ENCODE results near the gene NFKBIZ. TPM values are rescaled to one million over a fixed set of nuclear protein-coding genes. Genes with fewer than 3 reads are reported as not detected.

NFKBIZ gene
- total RNA-seq, 1 experiment from 2014 or later = 15.1 TPM

DNA sequence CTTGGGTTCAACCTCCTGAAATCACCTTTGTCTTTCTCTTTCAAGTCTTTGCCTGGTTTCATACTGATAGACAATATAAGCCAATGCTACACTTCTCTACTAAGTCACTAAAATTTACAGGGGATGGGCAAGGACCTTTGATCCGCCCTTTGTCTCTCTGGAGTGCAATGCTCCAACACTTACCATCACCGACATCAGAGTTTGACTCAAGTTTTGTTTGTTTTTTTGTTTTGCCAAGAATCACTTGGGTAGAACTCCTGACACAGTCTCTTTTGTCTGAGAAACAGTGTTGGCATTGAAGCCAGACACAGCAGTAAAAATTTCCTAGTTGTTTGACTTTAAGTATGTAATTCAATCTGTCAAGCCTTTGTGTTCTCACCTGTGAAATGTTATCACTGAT is 29.3 kb downstream of the NFKBIZ start (continued):
- TF ChIP-seq, protein P1, sequence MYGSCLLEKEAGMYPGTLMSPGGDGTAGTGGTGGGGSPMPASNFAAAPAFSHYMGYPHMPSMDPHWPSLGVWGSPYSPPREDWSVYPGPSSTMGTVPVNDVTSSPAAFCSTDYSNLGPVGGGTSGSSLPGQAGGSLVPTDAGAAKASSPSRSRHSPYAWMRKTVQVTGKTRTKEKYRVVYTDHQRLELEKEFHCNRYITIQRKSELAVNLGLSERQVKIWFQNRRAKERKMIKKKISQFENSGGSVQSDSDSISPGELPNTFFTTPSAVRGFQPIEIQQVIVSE (CRISPR knock-in tag; IDR thresholded peaks at IDR 0.05; ENCODE audit: borderline replicate concordance) = no peak
- TF ChIP-seq TEAD4 (CRISPR knock-in tag; IDR thresholded peaks at IDR 0.05) = no peak
- TF ChIP-seq, protein P2, sequence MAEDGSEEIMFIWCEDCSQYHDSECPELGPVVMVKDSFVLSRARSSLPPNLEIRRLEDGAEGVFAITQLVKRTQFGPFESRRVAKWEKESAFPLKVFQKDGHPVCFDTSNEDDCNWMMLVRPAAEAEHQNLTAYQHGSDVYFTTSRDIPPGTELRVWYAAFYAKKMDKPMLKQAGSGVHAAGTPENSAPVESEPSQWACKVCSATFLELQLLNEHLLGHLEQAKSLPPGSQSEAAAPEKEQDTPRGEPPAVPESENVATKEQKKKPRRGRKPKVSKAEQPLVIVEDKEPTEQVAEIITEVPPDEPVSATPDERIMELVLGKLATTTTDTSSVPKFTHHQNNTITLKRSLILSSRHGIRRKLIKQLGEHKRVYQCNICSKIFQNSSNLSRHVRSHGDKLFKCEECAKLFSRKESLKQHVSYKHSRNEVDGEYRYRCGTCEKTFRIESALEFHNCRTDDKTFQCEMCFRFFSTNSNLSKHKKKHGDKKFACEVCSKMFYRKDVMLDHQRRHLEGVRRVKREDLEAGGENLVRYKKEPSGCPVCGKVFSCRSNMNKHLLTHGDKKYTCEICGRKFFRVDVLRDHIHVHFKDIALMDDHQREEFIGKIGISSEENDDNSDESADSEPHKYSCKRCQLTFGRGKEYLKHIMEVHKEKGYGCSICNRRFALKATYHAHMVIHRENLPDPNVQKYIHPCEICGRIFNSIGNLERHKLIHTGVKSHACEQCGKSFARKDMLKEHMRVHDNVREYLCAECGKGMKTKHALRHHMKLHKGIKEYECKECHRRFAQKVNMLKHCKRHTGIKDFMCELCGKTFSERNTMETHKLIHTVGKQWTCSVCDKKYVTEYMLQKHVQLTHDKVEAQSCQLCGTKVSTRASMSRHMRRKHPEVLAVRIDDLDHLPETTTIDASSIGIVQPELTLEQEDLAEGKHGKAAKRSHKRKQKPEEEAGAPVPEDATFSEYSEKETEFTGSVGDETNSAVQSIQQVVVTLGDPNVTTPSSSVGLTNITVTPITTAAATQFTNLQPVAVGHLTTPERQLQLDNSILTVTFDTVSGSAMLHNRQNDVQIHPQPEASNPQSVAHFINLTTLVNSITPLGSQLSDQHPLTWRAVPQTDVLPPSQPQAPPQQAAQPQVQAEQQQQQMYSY (CRISPR knock-in tag; IDR thresholded peaks at IDR 0.05) = no peak
- no peak for TF ChIP-seq NFATC4 (CRISPR knock-in tag; IDR thresholded peaks at IDR 0.05)
- TF ChIP-seq ZNF416 (CRISPR knock-in tag; IDR thresholded peaks at IDR 0.05) = no peak
- no peak for TF ChIP-seq GABPB1 (CRISPR knock-in tag; IDR thresholded peaks at IDR 0.05)
- TF ChIP-seq TCF7 (CRISPR knock-in tag; IDR thresholded peaks at IDR 0.05; ENCODE audit: low read depth) = no peak
- TF ChIP-seq CREB1 (CRISPR knock-in tag; IDR thresholded peaks at IDR 0.05) = no peak

DNA sequence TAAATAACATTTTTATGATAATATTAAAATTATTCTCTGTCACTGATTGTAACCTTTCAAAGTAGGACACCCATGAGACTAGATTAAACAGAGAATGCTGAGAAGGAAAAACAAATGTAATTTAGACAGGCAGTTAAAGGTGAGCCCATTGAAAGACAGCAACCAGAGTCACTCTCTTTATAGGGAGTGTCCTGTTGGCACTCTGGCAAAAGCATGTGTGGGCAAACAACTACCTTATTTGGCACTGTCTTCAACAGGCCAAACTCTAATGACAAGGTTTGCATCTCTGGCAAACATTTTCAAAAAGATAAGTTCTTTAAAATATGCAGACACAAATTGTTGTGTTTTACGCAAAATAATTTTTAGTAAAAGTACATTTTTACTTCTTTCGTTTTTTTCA is 29.8 kb downstream of the NFKBIZ start:
- peaks cover 3% of the 10 kb centered on the region; the same call in 1 of the 2 replicates for H3K4me1 Mint-ChIP-seq
- ChIA-PET CTCF (no interaction called here), POLR2A (no interaction called here)
- no peaks in the 10 kb centered on the region for H3K36me3 Mint-ChIP-seq
- H3K9me3 Mint-ChIP-seq = no peaks in the 10 kb centered on the region
- ATAC-seq = no peak
- no peaks in the 10 kb centered on the region for H3K27me3 Mint-ChIP-seq (ENCODE audit: low read depth)
- TF ChIP-seq, protein P3, sequence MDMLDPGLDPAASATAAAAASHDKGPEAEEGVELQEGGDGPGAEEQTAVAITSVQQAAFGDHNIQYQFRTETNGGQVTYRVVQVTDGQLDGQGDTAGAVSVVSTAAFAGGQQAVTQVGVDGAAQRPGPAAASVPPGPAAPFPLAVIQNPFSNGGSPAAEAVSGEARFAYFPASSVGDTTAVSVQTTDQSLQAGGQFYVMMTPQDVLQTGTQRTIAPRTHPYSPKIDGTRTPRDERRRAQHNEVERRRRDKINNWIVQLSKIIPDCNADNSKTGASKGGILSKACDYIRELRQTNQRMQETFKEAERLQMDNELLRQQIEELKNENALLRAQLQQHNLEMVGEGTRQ (CRISPR knock-in tag; IDR thresholded peaks at IDR 0.05) = no peak
- H3K4me3 Mint-ChIP-seq = no peak overlapping the region
- DNase-seq (ENCODE audit: low spot score) = no peak
- no peak overlapping the region for H3K27ac Mint-ChIP-seq

DNA sequence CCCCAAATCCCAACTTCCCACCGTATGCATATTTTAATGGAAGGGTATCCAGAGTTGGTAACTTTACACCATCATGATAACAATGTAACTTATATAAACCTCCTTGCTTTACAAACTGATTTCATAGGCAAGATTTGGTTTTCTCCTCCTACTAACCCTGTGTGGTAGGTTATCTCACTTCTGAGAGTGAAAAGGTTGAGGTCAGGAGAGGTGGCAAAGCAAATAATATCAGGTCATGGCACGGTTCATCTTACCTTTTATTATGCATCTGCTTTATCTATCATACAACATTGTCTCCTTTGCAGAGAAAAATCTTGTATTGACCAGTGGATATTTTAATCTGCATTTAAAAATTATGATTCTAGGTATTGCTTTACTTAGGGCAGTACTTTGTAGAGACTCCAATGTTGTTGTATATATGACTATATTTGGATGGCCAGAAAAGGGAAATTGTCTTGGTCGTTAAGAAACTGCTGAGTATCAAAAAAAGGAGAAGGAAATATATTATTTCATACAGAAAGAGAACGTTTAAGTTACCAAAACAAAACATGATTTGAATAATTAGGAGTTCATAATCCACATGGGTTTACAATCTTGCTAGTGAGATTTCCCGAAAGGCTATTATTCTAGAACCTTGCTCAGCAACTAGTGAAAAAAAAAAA is 30.4 kb downstream of the NFKBIZ start:
- ChIA-PET POLR2A (no interaction called here), CTCF (no interaction called here)
- H3K27ac Mint-ChIP-seq = no peak overlapping the region
- ATAC-seq = no peak
- H3K4me3 Mint-ChIP-seq = no peak overlapping the region
- H3K9me3 Mint-ChIP-seq = peaks cover 2% of the 10 kb centered on the region
- peaks cover 3% of the 10 kb centered on the region; the same call in 1 of the 2 replicates for H3K4me1 Mint-ChIP-seq
- no peaks in the 10 kb centered on the region for H3K27me3 Mint-ChIP-seq (ENCODE audit: low read depth)
- 0 out of 2 replicates have a peak, but pooled peaks cover under 1% of the 10 kb centered on the region for H3K36me3 Mint-ChIP-seq
- no peak for DNase-seq (ENCODE audit: low spot score)
- TF ChIP-seq CREM (CRISPR knock-in tag; IDR thresholded peaks at IDR 0.05) = no peak
- TF ChIP-seq ZNF423 (CRISPR knock-in tag; IDR thresholded peaks at IDR 0.05) = no peak
- TF ChIP-seq, protein P4, sequence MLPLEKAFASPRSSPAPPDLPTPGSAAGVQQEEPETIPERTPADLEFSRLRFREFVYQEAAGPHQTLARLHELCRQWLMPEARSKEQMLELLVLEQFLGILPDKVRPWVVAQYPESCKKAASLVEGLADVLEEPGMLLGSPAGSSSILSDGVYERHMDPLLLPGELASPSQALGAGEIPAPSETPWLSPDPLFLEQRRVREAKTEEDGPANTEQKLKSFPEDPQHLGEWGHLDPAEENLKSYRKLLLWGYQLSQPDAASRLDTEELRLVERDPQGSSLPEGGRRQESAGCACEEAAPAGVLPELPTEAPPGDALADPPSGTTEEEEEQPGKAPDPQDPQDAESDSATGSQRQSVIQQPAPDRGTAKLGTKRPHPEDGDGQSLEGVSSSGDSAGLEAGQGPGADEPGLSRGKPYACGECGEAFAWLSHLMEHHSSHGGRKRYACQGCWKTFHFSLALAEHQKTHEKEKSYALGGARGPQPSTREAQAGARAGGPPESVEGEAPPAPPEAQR (CRISPR knock-in tag; IDR thresholded peaks at IDR 0.05) = no peak
- TF ChIP-seq ZNF219 (CRISPR knock-in tag; IDR thresholded peaks at IDR 0.05; ENCODE audit: borderline replicate concordance) = no peak
- TF ChIP-seq, protein P5, sequence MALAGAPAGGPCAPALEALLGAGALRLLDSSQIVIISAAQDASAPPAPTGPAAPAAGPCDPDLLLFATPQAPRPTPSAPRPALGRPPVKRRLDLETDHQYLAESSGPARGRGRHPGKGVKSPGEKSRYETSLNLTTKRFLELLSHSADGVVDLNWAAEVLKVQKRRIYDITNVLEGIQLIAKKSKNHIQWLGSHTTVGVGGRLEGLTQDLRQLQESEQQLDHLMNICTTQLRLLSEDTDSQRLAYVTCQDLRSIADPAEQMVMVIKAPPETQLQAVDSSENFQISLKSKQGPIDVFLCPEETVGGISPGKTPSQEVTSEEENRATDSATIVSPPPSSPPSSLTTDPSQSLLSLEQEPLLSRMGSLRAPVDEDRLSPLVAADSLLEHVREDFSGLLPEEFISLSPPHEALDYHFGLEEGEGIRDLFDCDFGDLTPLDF (CRISPR knock-in tag; IDR thresholded peaks at IDR 0.05) = no peak
- no peak for TF ChIP-seq FOXP1 (CRISPR knock-in tag; IDR thresholded peaks at IDR 0.05; ENCODE audit: borderline replicate concordance)
- TF ChIP-seq, protein P6, sequence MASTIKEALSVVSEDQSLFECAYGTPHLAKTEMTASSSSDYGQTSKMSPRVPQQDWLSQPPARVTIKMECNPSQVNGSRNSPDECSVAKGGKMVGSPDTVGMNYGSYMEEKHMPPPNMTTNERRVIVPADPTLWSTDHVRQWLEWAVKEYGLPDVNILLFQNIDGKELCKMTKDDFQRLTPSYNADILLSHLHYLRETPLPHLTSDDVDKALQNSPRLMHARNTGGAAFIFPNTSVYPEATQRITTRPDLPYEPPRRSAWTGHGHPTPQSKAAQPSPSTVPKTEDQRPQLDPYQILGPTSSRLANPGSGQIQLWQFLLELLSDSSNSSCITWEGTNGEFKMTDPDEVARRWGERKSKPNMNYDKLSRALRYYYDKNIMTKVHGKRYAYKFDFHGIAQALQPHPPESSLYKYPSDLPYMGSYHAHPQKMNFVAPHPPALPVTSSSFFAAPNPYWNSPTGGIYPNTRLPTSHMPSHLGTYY (CRISPR knock-in tag; IDR thresholded peaks at IDR 0.05) = no peak
- TF ChIP-seq, protein P7, sequence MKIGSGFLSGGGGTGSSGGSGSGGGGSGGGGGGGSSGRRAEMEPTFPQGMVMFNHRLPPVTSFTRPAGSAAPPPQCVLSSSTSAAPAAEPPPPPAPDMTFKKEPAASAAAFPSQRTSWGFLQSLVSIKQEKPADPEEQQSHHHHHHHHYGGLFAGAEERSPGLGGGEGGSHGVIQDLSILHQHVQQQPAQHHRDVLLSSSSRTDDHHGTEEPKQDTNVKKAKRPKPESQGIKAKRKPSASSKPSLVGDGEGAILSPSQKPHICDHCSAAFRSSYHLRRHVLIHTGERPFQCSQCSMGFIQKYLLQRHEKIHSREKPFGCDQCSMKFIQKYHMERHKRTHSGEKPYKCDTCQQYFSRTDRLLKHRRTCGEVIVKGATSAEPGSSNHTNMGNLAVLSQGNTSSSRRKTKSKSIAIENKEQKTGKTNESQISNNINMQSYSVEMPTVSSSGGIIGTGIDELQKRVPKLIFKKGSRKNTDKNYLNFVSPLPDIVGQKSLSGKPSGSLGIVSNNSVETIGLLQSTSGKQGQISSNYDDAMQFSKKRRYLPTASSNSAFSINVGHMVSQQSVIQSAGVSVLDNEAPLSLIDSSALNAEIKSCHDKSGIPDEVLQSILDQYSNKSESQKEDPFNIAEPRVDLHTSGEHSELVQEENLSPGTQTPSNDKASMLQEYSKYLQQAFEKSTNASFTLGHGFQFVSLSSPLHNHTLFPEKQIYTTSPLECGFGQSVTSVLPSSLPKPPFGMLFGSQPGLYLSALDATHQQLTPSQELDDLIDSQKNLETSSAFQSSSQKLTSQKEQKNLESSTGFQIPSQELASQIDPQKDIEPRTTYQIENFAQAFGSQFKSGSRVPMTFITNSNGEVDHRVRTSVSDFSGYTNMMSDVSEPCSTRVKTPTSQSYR (CRISPR knock-in tag; IDR thresholded peaks at IDR 0.05) = no peak
- no peak for TF ChIP-seq EMX1 (CRISPR knock-in tag; IDR thresholded peaks at IDR 0.05)
- TF ChIP-seq, protein P8, sequence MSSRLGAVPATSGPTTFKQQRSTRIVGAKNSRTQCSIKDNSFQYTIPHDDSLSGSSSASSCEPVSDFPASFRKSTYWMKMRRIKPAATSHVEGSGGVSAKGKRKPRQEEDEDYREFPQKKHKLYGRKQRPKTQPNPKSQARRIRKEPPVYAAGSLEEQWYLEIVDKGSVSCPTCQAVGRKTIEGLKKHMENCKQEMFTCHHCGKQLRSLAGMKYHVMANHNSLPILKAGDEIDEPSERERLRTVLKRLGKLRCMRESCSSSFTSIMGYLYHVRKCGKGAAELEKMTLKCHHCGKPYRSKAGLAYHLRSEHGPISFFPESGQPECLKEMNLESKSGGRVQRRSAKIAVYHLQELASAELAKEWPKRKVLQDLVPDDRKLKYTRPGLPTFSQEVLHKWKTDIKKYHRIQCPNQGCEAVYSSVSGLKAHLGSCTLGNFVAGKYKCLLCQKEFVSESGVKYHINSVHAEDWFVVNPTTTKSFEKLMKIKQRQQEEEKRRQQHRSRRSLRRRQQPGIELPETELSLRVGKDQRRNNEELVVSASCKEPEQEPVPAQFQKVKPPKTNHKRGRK (CRISPR knock-in tag; IDR thresholded peaks at IDR 0.05; ENCODE audit: borderline replicate concordance) = no peak
- no peak for TF ChIP-seq RORB (CRISPR knock-in tag; IDR thresholded peaks at IDR 0.05)

Data from WTC11 (cell line).